ENCODE data around the gene NPFF. TPM values are rescaled to one million over a fixed set of nuclear protein-coding genes. Genes with fewer than 3 reads are reported as not detected.
A peak's percentile ranks its signal among the peaks of the same experiment; 100 is the strongest.

The NPFF gene
- total and polyA plus RNA-seq, 8 donors = 0.65 to 1.1 (median 0.94) TPM; not detected in 3

DNA sequence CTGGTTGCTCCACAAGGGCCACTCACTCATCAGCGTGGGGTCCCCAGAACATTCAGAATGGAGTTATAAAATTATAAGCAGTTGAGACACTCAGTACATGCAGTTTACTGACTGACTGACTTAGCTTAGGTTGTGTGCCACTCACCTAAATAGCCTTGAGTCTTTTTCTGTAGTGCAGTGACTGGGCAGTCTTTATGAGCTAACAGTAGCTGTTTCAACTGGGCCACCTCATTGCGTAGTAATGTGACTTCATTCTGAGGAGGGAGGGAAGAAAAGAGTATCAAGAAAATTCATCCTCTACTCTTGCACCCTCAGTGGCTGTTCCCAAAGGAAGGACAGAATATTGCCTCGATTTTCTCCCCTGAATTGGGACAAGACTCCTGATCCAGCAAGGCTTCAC lies 15.8 kb upstream of the NPFF start:
- no peak overlapping the region for H3K27ac ChIP-seq
- peaks cover 0 to 100% of the 10 kb centered on the region in 2 donors for H3K36me3 ChIP-seq
- ATAC-seq (no peak), DNase-seq (no peak)
- H3K4me1 ChIP-seq = no peaks in the 10 kb centered on the region
- TF ChIP-seq, protein P1, sequence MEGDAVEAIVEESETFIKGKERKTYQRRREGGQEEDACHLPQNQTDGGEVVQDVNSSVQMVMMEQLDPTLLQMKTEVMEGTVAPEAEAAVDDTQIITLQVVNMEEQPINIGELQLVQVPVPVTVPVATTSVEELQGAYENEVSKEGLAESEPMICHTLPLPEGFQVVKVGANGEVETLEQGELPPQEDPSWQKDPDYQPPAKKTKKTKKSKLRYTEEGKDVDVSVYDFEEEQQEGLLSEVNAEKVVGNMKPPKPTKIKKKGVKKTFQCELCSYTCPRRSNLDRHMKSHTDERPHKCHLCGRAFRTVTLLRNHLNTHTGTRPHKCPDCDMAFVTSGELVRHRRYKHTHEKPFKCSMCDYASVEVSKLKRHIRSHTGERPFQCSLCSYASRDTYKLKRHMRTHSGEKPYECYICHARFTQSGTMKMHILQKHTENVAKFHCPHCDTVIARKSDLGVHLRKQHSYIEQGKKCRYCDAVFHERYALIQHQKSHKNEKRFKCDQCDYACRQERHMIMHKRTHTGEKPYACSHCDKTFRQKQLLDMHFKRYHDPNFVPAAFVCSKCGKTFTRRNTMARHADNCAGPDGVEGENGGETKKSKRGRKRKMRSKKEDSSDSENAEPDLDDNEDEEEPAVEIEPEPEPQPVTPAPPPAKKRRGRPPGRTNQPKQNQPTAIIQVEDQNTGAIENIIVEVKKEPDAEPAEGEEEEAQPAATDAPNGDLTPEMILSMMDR (IDR thresholded peaks at IDR 0.05) = no peak
- no peaks in the 10 kb centered on the region for H3K9me3 ChIP-seq
- no peak overlapping the region for H3K4me3 ChIP-seq
- no peaks in the 10 kb centered on the region for H3K27me3 ChIP-seq
- intact Hi-C loops (cut with DNase I) = no loop called here

DNA sequence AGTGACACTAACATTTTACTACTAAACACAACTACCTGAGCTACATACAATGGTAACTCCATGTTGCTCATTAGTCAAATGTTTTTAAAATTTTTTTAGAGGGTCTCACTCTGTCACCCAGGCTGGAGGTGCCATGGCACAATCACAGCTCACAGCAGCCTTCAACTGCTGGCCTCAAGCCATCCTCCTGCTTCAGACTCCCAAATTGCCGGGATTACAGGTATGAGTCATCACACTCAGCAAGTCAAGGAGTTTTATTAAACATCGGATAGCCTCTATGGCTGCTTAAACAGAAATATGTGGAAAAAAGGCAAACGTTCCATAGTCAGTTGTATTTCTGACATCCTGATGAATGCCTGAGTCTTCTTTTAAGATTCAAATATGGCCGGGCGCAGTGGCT lies 11.1 kb upstream of the NPFF start:
- Histone ChIP-seq H3K27ac (no peak overlapping the region), H3K27me3 (no peaks in the 10 kb centered on the region), H3K4me1 (peaks cover 0 to 3% of the 10 kb centered on the region in 2 donors), H3K36me3 (peaks cover 0 to 100% of the 10 kb centered on the region in 2 donors), H3K9me3 (no peaks in the 10 kb centered on the region), H3K4me3 (no peak overlapping the region)
- TF ChIP-seq, protein P1 (IDR thresholded peaks at IDR 0.05) = no peak
- peak; percentile 4 for ATAC-seq
- intact Hi-C loops (cut with DNase I) = no loop called here
- DNase-seq = no peak

GRCh38 chr12:53516758-53517455 lies 9.6 kb upstream of the NPFF start:
- ATAC-seq (no peak), DNase-seq (no peak)
- Histone ChIP-seq H3K27me3 (no peaks in the 10 kb centered on the region), H3K27ac (peak overlapping the region; percentile 13 to 72), H3K4me1 (peaks cover 0 to 6% of the 10 kb centered on the region in 2 donors), H3K4me3 (no peak overlapping the region), H3K36me3 (peaks cover 0 to 99% of the 10 kb centered on the region in 2 donors), H3K9me3 (no peaks in the 10 kb centered on the region)
- intact Hi-C loops (cut with DNase I) = no loop called here
- TF ChIP-seq, protein P1 (IDR thresholded peaks at IDR 0.05) = no peak

- Histone ChIP-seq H3K9me3 (no peaks in the 10 kb centered on the region), H3K4me3 (peak overlapping the region in 1 of 2 donors; percentile 1), H3K27ac (peak overlapping the region; percentile 39 to 72), H3K36me3 (peaks cover 0 to 99% of the 10 kb centered on the region in 2 donors), H3K4me1 (peaks cover 0 to 6% of the 10 kb centered on the region in 2 donors), H3K27me3 (no peaks in the 10 kb centered on the region)
- ATAC-seq (no peak), DNase-seq (no peak)
- intact Hi-C loops (cut with DNase I) = no loop called here
- TF ChIP-seq, protein P1 (IDR thresholded peaks at IDR 0.05) = no peak
These were observed 8.0 kb upstream of the NPFF start for GRCh38 chr12:53515291-53515680.

DNA sequence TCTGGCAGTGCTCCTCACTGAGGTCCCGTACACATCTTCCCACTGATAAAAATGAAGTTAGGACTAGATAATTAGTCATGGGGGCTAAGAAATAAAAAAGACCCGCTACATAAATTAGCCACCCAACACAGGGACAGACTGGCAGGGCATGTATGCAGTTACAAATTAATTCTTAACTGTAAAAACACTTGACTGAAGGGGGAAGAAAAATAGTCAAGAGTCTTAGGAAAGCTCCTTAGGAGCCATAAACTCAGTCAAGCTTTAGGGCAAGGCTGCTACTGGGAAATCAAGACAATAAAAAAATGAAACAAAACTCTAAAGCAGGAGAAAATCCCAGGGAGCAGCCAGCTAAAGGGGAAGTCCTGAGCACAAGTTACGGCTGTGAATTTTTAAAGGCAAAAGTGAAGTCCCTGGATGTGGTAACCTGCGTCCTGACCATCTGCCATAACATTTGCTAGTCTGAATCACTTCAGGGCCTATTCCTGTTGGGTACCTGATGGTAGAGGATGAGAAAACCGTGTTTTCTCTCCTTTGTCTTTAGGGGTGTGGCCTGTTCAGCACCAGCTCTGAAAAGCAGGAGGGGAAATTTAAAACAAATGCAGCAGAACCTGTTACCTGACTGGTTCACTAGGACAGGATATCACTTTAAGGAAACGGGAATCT lies 7.5 kb upstream of the NPFF start:
- DNase-seq = peak in 1 of 4 donors; percentile 32
- peaks cover 0 to 96% of the 10 kb centered on the region in 2 donors for H3K36me3 ChIP-seq
- intact Hi-C loops (cut with DNase I) = no loop called here

More for the DNA sequence above, 7.5 kb upstream of the NPFF start:
- peak overlapping the region in 1 of 2 donors; percentile 1 for H3K4me3 ChIP-seq
- TF ChIP-seq, protein P1 (IDR thresholded peaks at IDR 0.05) = no peak
- H3K4me1 ChIP-seq = peaks cover 0 to 6% of the 10 kb centered on the region in 2 donors
- no peaks in the 10 kb centered on the region for H3K9me3 ChIP-seq
- H3K27me3 ChIP-seq = no peaks in the 10 kb centered on the region
- peak; percentile 67 for ATAC-seq
- peak overlapping the region; percentile 49 to 72 for H3K27ac ChIP-seq
